ENCODE data around the gene OASL.

DNA sequence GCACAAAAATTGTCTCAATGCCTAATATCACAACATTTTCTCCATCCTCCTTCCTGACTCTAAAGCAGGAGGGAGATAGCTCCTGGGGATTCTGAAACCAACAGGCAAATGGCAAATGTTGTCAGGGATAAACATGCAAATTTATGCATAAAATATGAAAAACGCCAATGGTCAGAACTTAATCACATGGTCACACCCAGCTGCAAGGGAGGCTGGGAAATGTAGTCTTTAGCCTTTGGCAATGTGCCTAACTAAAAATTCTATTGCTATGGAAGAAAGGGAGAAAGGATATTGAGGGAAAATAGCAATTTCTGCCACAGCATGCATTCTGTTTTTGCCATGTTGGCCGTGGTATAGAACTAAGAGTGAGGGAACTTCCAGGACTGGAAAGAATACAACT lies 11.7 kb upstream of the OASL start:
- no peak for TF ChIP-seq EZH2 (IDR thresholded peaks at IDR 0.05)
- TF ChIP-seq POLR2AphosphoS5 (IDR thresholded peaks at IDR 0.05; ENCODE audit: borderline replicate concordance, low read depth, low read length): no peak
